Measurements from ENCODE around the gene KCNH2.

KCNH2 gene

DNA sequence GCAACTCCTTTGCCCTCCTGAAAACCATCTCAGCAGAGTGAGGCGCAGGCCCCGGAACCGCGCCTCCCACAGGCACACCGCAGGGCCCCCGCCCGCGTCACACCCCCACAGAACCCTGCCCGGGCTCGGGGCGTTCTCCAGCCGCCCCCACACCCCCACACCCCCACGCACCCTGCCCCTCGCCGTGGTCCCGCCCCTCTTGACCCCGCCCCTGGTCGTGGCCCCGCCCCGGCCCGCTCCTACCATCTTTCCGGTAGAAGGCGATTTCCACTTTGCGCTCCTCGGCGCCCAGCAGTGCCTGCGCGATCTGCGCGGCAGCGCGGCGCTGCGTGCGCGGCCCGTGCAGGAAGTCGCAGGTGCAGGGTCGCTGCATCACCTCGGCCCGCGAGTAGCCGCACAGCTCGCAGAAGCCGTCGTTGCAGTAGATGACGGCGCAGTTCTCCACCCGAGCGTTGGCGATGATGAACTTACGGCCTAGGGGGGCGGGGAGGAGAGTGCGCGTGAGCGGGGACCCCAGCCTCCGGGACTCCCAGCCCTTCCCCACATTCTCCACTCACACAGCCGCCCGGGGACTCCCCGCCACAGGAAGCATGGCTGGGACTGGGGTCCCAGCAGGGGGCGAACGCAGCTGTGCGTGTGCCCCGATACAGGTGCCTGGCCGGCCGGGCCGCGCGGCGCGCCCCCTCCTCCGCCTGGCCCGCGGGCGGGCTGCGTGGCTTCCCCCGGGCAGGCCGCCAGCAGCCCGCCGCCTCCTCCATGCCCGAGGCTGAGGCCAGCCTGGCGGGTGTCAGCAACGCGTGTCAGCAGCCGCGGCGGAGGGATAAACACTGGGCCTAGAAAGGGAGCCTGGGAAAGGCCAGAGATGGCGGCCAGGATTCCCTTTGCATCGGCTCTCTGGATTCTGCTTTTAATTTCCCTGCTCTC is 3.4 kb downstream of the KCNH2 start:
- DNase-seq = peak; percentile 78

DNA sequence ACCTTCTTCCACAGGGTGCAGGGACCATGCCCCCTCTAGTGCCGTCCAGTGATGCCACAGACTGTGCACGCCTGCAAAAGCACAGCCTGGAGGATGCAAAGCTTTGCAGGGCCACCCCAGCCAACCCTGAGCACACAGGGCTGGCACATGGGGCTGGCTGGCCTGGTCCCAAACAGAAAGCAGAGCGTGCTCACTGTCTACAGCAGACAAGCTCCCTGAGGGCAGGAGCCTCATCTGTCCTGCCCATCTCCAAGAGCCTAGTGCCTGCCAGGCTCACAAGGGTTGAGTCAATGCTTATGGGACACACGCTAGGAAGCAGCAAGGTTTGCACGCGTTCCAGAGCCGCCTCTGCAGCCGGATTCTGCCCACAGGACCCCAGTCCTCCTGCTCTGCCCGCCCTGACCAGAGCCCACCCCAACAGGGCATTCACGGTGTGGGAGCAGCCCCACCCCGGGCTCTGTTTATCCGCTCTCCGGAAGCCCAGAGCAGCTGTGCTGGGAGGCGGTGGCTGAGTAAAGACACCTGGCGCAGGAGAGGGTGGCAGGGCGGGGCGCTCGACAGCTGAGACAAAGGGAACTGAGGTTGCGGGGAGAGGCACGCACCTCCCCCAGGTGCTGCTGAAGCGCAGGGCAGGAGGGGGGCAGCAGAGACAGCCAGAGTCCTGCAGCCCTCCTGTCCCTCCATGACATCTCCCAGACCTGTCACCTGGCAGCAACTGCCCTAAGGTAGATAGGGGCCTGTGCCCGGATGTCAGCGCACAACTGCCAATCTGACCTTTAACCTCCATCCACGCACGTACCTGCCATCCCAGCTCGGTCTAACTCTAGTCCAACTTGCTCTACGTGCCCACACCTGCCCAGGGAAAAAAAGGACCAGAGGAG is 4.3 kb downstream of the KCNH2 start:
- no peak for DNase-seq

DNA sequence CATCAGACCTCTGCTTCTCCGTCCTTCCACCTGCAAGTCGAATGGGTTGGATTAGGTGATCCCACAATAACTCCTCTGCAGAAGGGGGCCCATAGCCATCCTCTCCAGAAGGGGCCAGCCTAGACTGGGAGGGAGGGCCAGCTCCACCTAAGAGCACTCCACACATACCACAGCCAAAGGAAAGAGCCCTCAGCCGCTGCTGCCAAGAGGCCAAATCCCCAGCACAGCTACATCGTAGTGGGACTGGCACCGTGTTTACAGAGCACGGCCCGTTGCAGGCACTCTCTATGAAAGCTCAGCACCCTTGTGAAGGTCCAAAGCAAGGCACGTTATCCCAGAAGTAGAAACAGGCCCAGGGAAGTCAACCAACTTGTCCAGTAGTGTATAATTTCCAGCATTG is 5.4 kb downstream of the KCNH2 start:
- no peak for DNase-seq

DNA sequence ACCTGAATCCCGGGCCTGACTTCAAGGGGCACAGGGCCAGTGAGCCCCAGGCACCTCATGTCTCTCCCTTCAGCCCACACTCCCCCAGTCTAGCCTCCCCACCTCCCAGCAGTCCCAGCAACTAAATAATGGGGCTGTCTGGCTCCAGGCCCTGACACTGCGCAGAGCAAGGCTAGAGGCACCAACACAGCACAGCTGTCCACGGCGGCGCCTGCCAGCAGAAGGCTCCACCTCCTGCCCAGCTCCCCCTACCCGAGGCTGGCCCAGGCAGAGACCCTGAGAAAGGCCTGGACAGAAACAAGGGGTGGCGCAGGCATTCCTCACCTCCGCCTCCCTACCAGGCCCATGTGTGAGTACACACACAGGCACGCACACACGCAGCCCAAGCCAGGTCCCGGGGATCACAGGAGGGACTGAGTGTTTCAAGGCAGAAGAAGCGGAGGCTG is 6.1 kb downstream of the KCNH2 start:
- DNase-seq = no peak

DNA sequence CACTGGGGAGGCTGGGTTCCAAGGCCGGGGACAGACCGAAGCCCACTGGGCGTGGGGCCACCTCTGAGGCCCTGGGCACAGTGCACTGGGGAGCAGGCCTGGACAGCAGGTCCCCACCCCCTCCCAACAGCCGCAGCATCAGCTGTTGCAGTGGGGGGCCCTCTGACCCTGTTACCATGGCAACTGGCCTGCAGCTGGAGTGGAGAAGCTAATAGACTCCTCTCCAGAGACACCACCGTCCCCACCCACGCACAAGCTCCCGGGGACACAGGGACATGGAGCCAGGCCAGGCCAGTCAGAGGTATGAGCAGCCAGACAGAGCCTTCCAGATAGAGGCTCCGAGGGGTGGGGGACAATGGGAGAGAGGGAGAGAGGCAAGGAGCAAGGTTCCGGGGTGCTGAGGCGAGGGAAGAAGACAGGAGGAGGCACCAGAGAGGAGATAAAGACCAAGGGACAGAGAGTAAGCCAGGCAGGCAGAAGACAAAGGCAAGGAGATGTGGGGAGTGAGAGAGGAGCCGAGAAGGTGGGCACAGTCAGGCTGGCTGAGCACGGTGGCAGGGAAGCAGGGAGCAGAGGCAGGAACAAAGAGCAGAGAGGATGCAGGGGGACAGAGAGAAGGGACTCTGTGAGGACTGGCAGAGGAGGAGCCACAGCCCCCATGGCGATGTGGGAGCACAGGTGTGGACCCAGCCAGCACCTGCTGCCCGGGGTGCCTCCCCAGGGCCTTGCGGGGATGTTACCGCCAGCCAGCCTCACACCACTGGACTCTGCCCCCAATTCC is 6.7 kb downstream of the KCNH2 start:
- DNase-seq = no peak

DNA sequence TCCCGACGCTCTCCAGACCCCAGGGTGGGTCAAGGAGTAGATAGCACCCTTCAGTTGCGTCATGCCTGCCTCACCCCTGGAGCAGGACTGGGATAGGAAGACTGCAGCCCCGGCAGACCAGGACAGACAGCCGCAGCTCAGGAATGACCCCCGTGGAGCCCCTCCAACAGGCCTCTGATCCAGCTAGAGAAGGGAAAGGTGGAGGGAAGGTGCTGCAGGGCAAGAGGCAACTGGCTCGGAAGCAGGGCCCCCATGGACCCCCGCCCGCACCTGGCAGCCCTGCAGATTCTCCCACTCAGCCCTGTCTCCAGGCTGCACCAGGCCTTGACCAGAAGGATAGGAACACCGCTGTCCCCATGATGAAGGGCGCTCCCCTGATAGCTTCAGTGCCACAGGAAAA is 7.7 kb downstream of the KCNH2 start:
- DNase-seq = no peak

DNA sequence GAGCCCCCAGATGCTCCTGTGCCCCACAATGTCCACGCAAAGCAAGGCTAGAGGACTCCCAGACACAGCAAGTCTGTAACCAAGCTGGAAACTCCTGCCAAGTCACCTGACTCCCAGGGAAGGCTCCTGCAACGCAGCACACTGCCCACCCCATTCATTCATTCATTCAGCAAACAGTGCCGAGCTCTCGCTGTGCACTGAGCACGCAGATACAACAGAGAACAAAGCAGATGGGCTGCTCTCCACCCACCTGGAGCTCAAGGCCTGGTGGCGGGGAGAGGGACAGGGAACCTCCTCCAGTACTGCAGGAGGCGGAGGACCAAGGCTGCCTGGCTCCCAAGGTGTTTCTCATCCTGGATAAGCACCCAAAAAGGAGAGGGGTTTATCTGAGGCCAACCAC is 8.6 kb downstream of the KCNH2 start:
- DNase-seq = no peak

DNA sequence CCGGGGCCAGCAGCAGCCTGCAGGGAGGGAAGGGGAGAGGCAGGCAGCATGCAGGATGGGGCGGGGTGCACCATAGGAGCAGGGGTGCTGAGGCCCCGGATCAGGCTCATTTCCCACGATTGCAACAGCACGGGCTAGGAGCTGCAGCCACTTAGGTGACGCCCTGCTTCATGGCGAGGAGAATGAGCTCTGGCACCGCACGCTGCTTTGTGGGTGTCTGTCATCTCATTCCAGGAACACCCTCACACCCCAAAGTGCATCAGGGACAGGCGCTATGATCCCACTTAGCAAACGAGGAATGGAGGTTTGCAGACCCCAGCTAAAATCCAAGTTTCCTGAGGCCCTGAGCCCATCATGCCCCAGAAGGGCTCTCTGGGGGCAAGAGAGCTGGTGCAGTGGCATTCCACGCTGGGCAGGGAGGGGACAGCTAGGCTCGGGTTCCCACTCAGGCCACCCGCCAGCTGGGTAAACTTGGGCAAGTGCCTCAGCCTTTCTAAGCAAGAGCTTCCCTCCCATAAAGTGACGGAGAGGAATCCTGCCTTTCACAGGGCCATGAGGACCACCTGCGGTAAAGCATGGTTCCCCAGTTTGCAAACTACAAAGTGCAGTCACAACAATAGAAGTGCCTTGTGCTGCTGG is 9.3 kb downstream of the KCNH2 start:
- DNase-seq = no peak

DNA sequence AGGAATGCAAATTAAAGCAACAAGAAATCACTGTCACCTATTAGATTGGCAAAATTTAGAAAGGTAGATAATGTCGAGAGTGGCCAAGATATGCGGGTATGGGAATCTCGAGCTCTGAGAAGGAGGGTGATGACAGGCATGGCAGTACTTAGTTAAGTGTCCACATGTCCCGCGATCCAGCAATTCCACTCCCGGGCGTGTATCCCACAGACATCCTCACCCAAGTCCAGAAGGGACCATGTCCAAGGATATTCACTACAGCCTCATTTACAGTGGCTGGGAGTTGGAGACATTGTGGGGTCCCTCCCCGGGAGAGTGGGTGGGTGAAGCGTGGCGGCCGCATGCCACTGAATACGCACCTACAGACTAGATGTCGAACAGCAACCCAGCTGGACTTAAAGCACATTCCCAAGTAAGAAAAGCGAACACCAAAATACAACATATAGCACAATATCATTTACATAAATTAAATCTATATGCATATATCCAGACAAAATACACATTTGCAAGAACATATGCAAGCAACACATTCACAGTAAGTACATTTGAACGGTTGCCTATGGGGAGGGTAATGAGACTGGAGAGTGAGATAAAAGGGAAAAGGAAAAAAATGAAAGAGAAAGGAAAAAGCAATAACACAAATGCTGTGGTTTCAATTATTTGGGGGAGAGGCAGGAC is 9.9 kb downstream of the KCNH2 start:
- no peak for DNase-seq

DNA sequence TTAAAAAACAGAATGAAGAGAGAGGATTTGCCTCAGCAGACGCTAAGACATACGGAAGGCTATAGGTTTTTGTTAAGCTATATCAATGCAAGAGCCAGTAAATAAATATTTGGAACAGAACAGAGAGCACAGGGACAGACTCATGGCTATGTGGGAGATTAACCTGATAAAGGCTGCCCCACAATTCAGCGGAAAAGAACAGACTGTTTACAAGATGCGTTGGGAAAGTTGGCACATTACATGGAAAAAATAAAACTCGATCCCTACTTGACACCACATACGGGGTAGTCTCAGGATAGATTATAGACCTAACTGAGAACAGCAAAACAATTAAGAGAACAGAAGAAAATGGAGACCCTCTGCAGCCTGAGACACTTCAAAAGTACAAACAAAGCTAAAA is 10.8 kb downstream of the KCNH2 start:
- DNase-seq = no peak

DNA sequence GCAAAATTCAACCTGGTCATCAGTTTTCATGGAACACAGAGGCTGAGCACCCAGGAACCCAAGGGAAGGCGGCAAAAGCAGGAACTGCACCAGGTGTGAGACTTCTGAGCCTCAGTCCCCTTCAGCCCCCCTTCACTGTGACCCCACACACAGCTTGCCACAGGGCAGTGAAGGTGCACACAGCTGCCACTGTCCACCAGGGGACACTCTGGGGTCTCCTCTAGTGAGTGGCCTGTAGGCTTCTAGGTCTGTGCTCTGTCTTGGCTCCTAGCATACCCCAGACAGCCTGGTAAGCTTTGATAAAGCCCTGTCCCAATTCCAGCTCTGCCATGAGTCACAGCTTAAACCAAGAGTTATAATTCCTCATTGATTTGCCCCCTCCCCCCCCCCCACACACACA is 12.1 kb downstream of the KCNH2 start:
- DNase-seq = no peak

DNA sequence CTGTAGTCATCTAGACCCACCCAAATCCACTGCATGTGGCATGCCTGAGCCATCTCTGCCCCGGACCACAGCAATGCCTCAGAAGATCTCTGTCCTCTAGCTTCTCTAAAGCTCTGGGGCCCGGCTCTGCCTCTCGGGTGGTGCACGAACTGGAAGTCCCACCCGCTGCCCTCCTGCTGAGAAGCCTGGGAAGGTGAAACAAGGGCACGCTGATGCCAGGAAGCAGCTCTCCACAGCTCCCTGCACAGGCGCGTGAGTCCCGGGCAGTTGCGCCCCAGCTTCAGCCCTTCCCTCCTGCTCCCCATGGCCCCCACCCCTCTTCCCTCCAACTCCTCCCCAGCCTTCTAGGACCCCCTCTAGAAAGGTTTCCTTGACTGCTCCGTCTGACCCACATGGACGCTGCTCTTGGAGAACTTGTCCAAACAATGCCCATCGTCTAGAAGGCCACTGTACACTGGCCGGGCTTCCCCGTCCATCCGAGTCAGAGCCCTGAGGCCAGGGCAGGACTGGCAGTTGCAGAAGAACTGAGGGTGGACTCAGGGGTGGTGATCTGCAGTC is 12.8 kb downstream of the KCNH2 start:
- DNase-seq = no peak

DNA sequence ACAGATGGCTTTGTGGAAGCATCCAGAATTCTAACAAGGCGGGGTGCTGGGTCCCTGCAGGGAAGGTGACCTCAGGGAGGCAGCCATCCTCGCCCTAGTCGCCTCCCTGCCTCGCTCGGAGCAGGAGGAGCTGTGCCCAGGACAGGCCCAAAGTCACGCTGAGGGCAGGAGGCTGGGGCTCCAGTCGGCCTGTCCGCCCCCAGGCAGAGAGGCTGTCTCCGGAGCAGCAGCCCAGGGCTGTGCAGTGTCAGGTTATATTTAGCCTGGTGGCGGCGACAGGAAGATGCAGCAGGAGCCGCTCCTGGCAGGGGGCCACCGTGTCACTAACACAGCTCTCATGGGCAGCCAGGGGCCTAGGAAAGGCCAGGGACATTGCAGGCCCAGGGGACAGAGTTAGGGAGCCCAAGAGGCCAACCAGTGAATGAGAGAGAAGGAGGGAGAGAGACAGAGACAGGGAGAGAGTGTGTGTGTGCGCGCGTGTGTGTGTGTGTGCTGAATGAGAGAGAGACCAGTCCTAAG is 13.5 kb downstream of the KCNH2 start:
- DNase-seq = no peak

DNA sequence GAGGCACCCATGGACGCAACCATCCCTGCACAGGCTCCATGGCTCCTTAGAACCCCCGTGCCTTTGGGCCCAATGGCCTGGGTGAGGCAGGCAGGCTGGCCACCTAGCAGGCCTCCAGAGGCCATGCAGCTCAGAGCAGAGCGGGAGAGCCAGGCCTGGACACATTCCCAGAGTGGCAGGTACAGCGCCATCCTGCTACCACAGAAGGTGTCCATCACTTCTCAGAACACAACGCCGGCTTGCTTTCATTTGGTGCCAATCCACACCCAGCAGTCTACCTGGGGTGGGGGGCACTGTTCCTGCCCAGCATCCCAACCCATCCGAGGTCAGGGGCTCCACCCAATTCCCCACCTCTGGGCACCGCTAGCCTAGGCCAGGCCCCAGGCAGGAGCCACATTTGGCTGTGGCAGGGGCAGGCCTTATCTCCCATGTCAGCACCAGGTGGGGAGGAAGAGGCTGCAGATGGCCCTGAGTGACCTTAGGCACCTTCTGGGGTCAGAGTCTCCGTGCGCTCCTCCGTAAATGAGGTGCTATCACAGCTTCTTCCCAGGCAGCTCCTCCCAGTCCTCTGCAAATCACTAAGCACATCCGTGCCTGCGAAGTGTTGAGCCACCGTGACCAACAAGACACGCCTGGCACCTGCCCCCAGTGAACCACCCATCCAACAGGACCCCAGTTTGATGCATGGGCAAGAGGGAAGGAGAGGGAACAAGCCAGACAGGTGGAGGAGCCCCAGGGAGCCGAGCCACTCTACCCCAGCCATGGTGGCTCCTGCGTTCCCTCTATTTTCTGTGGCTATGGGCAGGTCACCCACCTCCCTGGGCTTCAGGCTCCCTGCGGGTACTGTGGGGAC is 14.2 kb downstream of the KCNH2 start:
- DNase-seq = no peak

DNA sequence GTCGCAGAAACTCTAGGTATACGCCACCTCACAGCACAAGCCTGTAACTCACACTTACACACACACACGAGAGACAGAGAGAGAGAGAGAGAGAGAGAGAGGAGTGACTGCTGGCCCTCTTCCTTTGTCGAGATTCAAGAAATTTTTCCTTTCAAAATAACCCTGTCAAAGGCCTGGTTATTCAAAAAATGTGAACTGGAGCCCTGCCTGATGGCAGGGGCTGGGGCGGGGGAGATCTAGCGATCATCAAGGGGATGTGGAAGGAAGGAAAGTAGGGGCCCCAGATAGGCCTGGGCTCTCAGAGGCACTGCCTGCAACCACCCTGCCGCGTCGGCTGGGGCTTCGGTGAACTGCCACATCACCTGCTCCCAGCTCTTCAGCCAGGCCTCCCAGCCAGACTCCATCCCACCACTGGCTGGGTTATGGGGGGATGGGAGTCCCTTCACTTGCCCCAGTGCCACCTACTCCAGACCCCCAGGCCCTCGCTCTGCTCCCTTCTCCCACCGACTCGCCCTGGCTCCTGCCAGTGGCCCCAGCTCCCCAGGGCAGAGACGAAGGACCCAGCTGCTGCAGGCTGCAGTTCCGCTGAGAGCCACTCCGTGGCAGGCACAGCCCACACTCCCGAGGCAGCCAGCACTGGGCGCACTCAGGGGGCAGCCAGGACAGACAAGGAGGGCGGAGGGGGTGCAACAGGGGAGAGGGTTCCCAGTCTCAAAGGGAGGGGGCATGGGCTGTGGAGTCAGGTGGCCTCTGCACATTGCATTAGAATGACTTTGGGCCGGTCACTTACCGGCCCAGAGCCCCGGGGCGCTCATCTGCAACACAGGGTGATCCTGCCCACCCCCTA is 15.3 kb downstream of the KCNH2 start:
- DNase-seq = peak; percentile 73

DNA sequence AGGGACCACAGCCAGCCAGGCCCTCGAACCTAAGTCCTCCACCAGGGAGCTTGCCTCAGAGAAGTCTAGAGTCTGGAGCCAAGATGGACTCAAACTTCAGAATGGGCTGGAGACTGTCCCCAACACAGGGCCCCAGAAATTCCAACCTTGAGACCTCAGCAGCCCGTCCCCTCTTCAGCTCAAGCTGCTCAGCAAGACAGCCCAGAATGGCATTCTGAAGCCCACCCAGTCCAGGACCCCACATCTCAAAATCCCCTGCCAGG is 15.9 kb downstream of the KCNH2 start:
- no peak for DNase-seq

DNA sequence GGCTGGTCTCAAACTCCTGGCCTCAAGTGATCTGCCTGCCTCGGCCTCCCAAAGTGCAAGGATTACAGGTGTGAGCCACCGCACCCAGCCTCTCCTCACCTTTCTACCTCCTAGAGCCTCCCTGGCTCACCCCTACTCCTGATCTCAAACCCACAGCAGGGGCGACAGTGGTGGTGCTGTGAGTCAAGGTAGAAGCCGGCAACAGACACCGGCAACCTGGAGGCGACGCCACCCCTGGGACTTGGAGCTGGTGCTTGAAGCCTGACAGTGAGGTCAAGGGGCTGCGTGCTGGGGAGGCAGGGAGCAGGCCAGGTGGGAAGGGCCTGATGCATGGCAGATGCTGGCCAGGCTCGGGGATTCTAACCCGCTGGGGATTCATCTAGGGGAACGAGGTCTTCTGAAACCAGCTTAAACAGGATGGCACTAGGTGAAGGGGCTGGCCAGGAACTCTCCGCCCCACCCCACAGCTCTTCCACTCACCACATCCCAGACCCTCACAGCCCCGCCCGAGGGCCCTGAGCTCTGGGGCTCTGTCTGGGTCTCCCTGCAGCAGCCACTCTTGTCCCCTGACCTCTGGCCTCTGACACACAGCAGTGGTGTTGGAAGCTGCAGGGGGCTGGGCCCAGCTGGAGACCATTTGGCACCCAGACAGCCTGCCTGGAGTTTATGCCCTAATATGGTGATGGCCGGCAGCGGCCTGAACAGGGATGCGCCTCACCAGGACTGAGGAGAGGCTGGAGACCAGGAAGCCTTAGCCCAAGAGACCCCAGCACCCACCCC is 16.4 kb downstream of the KCNH2 start:
- no peak for DNase-seq

DNA sequence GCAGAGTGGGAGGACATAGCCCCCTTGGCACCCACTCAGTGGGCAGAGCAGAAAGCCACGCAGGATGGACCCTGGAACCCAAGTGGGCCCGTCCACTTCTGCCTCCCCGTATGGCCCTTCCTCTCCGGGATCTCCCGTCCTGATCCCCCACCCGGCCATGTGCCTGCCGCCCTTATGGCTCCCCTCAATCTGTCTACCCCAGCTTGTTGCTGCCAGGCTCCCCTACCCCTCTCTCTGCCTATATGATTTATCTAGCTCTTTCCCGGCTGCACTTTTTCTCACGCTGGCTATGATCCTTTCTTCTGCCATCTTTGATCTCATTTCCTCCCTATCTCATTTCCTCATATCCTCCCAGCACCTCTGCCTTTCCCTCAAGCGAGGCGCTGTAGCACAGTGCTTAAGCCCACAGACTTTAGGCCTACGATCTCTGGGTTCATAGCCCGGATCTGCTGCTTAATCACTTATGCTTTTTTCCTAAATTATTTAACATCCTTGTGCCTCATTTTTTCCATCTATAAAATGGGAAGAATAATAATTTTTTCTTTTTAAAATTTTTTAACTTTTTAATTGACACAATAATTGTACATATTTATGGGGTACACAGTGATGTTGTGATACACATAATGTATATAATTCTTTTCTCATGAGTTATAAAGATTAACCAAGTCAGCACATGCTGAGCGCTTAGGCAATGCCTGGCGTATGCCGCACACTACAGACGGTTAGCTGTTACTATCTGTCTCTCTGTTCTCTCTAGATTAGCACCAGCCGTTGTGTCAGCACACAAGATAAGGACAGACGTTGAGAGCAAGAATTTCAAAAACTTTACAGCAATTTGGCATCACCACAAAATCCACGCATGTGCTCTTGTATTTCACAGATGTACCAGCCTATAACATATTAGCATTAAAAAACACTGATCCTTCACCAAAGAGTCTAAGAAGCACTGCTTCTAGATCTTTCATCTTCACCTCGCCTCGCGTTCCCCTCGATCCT is 18.1 kb downstream of the KCNH2 start:
- DNase-seq = no peak
